ENCODE data around the gene PTPRN2. TPM values are rescaled to one million over a fixed set of nuclear protein-coding genes. Genes with fewer than 3 reads are reported as not detected.
A peak's percentile ranks its signal among the peaks of the same experiment; 100 is the strongest.

PTPRN2 gene
- polyA plus RNA-seq, 1 of the 3 experiments (the other 2 are of a cell fraction): 4.0 TPM

GRCh38 chr7:158111906-158112570 is 475.6 kb downstream of the PTPRN2 start (continued):
- TF ChIP-seq NFIC (IDR thresholded peaks at IDR 0.05; ENCODE audit: borderline replicate concordance) (no peak), TEAD4 (IDR thresholded peaks at IDR 0.05; ENCODE audit: borderline replicate concordance, insufficient read depth) (no peak), IRF3 (IDR thresholded peaks at IDR 0.05; ENCODE audit: low read depth, low read length) (no peak), PBX3 (IDR thresholded peaks at IDR 0.05) (no peak), SIN3A (IDR thresholded peaks at IDR 0.05; ENCODE audit: borderline replicate concordance, low read depth, low read length) (no peak), MAX (IDR thresholded peaks at IDR 0.05; ENCODE audit: low read depth) (no peak), YY1 (IDR thresholded peaks at IDR 0.05; ENCODE audit: low read depth) (no peak)

GRCh38 chr7:158111049-158111751 is 476.4 kb downstream of the PTPRN2 start:
- Histone ChIP-seq H3K9me3 (no peaks in the 10 kb centered on the region), H3K4me2 (no peak overlapping the region), H2AFZ (ENCODE audit: low read depth) (no peak overlapping the region), H3K79me2 (ENCODE audit: insufficient read depth) (no peaks in the 10 kb centered on the region), H3K4me1 (ENCODE audit: control insufficient read depth in 1 of 2, insufficient read depth in 2 of 2, low read depth in 1 of 2, low read length in 1 of 2) (peaks cover 0 to 12% of the 10 kb centered on the region in 2 experiments; a peak in 1 of 4 replicates), H3K36me3 (replicated peaks in 1 of 2; ENCODE audit: control insufficient read depth in 1 of 2, insufficient read depth in 2 of 2, low read length in 1 of 2) (no peaks in the 10 kb centered on the region), H3K9ac (no peak overlapping the region), H4K20me1 (ENCODE audit: insufficient read depth) (no peaks in the 10 kb centered on the region), H3K4me3 (ENCODE audit: low read depth in 2 of 2, low read length in 1 of 2) (no peak overlapping the region), H3K9me2 (no peaks in the 10 kb centered on the region), H3K27me3 (ENCODE audit: insufficient read depth) (no peaks in the 10 kb centered on the region), H3F3A (replicated peaks; ENCODE audit: insufficient read depth) (no peaks in the 10 kb centered on the region), H3K27ac (ENCODE audit: low read depth in 2 of 2, low read length in 1 of 2) (peak overlapping the region in 1 of 2 experiments; percentile 45; a peak in 1 of 4 replicates)
- POLR2A ChIA-PET: no interaction called here
- DNase-seq: peak; percentile 80
- WGBS (ENCODE audit: low lambda C conversion rate): 33% methylated on average over 13 of the region's 16 CpGs
- CTCF ChIA-PET: interaction anchor here (1.1 to 1.7 kb wide), 2 partner anchors 17 to 243 kb away, joined by 3 to 5 read pairs; no protein-coding TSS in a partner anchor
- no peak for TF ChIP-seq SMC3 (IDR thresholded peaks at IDR 0.05; ENCODE audit: low read depth, low read length)
- TF ChIP-seq YY1 (IDR thresholded peaks at IDR 0.05; ENCODE audit: low read depth): no peak
- no peak for TF ChIP-seq RFX5 (IDR thresholded peaks at IDR 0.05; ENCODE audit: low read length)
- no peak for TF ChIP-seq ZBTB33 (IDR thresholded peaks at IDR 0.05; ENCODE audit: borderline replicate concordance, low read depth)
- no peak for TF ChIP-seq MAX (IDR thresholded peaks at IDR 0.05; ENCODE audit: low read depth)
- no peak for TF ChIP-seq TAF1 (IDR thresholded peaks at IDR 0.05; ENCODE audit: borderline replicate concordance, low read depth, low read length)
- no peak for TF ChIP-seq PBX3 (IDR thresholded peaks at IDR 0.05)
- TF ChIP-seq RXRA (IDR thresholded peaks at IDR 0.05; ENCODE audit: borderline replicate concordance, low read depth): no peak
- TF ChIP-seq CHD2 (IDR thresholded peaks at IDR 0.05; ENCODE audit: low read length, partially characterized antibody): no peak
- TF ChIP-seq GABPA (IDR thresholded peaks at IDR 0.05; ENCODE audit: low read depth): no peak
- TF ChIP-seq REST (IDR thresholded peaks at IDR 0.05; ENCODE audit: low read depth, low read length): no peak
- no peak for TF ChIP-seq NFIC (IDR thresholded peaks at IDR 0.05; ENCODE audit: borderline replicate concordance)
